Measurements from ENCODE around the gene CDC37L1.

DNA sequence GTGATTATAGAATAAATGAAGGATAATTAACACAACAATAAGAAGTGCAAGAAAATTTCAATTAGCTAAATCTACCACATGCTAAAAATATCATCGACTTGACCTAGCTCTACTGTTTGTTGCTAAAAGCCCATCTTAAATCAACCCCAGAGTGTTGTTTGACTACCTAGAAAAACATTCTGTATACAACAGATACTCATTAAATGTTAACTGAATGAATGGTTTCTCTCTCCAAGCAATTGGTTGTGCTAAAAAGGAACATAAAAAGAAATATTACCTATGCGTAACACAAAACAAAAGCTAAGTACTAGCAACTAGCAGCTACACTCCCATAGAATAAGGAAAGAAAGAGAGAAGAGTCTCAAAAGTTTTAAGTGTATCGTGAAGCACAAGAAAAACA is 22.7 kb upstream of the CDC37L1 start:
- TF ChIP-seq, protein P1, sequence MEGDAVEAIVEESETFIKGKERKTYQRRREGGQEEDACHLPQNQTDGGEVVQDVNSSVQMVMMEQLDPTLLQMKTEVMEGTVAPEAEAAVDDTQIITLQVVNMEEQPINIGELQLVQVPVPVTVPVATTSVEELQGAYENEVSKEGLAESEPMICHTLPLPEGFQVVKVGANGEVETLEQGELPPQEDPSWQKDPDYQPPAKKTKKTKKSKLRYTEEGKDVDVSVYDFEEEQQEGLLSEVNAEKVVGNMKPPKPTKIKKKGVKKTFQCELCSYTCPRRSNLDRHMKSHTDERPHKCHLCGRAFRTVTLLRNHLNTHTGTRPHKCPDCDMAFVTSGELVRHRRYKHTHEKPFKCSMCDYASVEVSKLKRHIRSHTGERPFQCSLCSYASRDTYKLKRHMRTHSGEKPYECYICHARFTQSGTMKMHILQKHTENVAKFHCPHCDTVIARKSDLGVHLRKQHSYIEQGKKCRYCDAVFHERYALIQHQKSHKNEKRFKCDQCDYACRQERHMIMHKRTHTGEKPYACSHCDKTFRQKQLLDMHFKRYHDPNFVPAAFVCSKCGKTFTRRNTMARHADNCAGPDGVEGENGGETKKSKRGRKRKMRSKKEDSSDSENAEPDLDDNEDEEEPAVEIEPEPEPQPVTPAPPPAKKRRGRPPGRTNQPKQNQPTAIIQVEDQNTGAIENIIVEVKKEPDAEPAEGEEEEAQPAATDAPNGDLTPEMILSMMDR (optimal IDR thresholded peaks at IDR 0.05 in 1 of 3, IDR thresholded peaks at IDR 0.05 in 1 of 3, conservative IDR thresholded peaks at IDR 0.05 in 1 of 3; ENCODE audit: extremely low read depth in 1 of 3, insufficient read depth in 2 of 3, low read length in 3 of 3), result no peak
- no peak for TF ChIP-seq EZH2 (IDR thresholded peaks at IDR 0.05; ENCODE audit: low read length)
